CD4-positive, alpha-beta T cell treated with Interleukin-15 for 4 hours (primary cell): ENCODE data around the gene CERS4.
"Not testable (repeated sequence)": the region's sequence is repeated elsewhere in the genome, so short reads cannot be mapped to it uniquely, and the experiment has no call there.

ENCODE experiments used
- DNase-seq: peaks from one replicate; pipeline ENCODE4 v3.0.0-alpha.2; 2020; ENCODE audit warnings: low spot score

The CERS4 gene

GRCh38 chr19:8241646-8242045 is 32.5 kb downstream of the CERS4 start:
- DNase-seq: no peak

- DNase-seq: no peak
Measured at GRCh38 chr19:8242211-8242821, 33.1 kb downstream of the CERS4 start.

GRCh38 chr19:8243146-8243545 is 34.0 kb downstream of the CERS4 start:
- no peak for DNase-seq

GRCh38 chr19:8244442-8244841 is 35.3 kb downstream of the CERS4 start:
- no peak for DNase-seq

- DNase-seq: no peak
Measured at GRCh38 chr19:8245869-8246835, 37.0 kb downstream of the CERS4 start.

GRCh38 chr19:8247129-8247890 is 38.1 kb downstream of the CERS4 start:
- not testable (repeated sequence) for DNase-seq

- no peak for DNase-seq
Measured at GRCh38 chr19:8248348-8249328, 39.5 kb downstream of the CERS4 start.

GRCh38 chr19:8250596-8250995 is 41.4 kb downstream of the CERS4 start:
- DNase-seq: no peak

- DNase-seq: no peak
Measured at GRCh38 chr19:8251025-8251472, 41.9 kb downstream of the CERS4 start.

- peak; percentile 82 for DNase-seq
Measured at GRCh38 chr19:8252922-8253589, 43.9 kb downstream of the CERS4 start.

GRCh38 chr19:8253678-8254077 is 44.5 kb downstream of the CERS4 start:
- no peak for DNase-seq

GRCh38 chr19:8254286-8255001 is 45.3 kb downstream of the CERS4 start:
- DNase-seq: no peak

GRCh38 chr19:8255426-8256125 is 46.4 kb downstream of the CERS4 start:
- no peak for DNase-seq

GRCh38 chr19:8256276-8257051 is 47.3 kb downstream of the CERS4 start:
- DNase-seq: no peak

GRCh38 chr19:8257052-8257443 is 47.9 kb downstream of the CERS4 start:
- no peak for DNase-seq

GRCh38 chr19:8259142-8259921 is 50.2 kb downstream of the CERS4 start:
- no peak for DNase-seq

- DNase-seq: no peak
Measured at GRCh38 chr19:8259922-8260247, 50.7 kb downstream of the CERS4 start.

- no peak for DNase-seq
Measured at GRCh38 chr19:8261347-8261746, 52.2 kb downstream of the CERS4 start.
